Body of pancreas (tissue), 4 donors: ENCODE results near the gene GLIS2. TPM values are rescaled to one million over a fixed set of nuclear protein-coding genes. Genes with fewer than 3 reads are reported as not detected.
A peak's percentile ranks its signal among the peaks of the same experiment; 100 is the strongest.

Source experiments
- ATAC-seq: fragments of 150-250 bp; one replicate; pipeline ENCODE4 v1.9.1; 2016
- DNase-seq, 4 donors: peaks; one replicate each; pipeline ENCODE4 v3.0.0-alpha.2; 2019
- H3K27ac ChIP-seq, 4 donors: fragments of 200-600 bp; sonication (generic); 1 replicate in 3 of 4; 2 replicates in 1 of 4; pipeline versions ENCODE4 v1.5.1 to v1.6.1; 2016 to 2019; ENCODE audit warnings: mild to moderate bottlenecking in 1 of 4, mixed read lengths in 1 of 4, moderate library complexity in 1 of 4
- H3K27me3 ChIP-seq, 2 donors: fragments of 200-600 bp; sonication (generic); one replicate each; pipeline ENCODE4 v1.6.0; 2016; ENCODE audit warnings: mild to moderate bottlenecking in 1 of 2
- H3K36me3 ChIP-seq, 2 donors: fragments of 200-600 bp; sonication (generic); replicated peaks in 1 of 2; 2 replicates each; pipeline ENCODE4 v1.5.1; 2016; ENCODE audit warnings: low read depth in 2 of 2; ENCODE audit not compliant: insufficient read depth in 1 of 2
- H3K4me1 ChIP-seq: fragments of 200-600 bp; sonication (generic); one replicate; pipeline ENCODE4 v1.6.0; 2016
- H3K4me3 ChIP-seq, 2 donors: fragments of 200-600 bp; sonication (generic); 1 replicate in 1 of 2; 2 replicates in 1 of 2; pipeline ENCODE4 v1.5.1; 2016 to 2019
- H3K9me3 ChIP-seq, 3 donors: fragments of 200-600 bp; sonication (generic); 1 replicate in 2 of 3; 2 replicates in 1 of 3; pipeline ENCODE4 v1.5.1; 2016
- CTCF ChIP-seq, 7 experiments: fragments of 450-650 bp in 4 of 7; fragments of 200-600 bp in 3 of 7; sonication (generic) in 3 of 7; IDR thresholded peaks; one replicate each; pipeline ENCODE4 v1.5.1; 2016 to 2019; ENCODE audit warnings: antibody characterized with exemption in 7 of 7
- POLR2A ChIP-seq, 3 donors: fragments of 450-650 bp; IDR thresholded peaks; one replicate each; pipeline ENCODE4 v1.6.1; 2016; ENCODE audit warnings: antibody characterized with exemption in 3 of 3, mild to moderate bottlenecking in 2 of 3
- WGBS, 2 donors: methylation state at CpG; one replicate each; pipeline ENCODE4 v1.1.5; 2017; 5-methylcytosine and 5-hydroxymethylcytosine counted together
- intact Hi-C: fragments of 100-400 bp; cut with DNase I; formaldehyde crosslinking; loops from one replicate; pipeline ENCODE4 v1.15.1; 2023
- total RNA-seq, 2 donors: library from RNA; depleted of rRNA; stranded (reverse); fragments of >200 nt; gene quantifications; one replicate each; pipeline ENCODE4 v1.1.0, GENCODE V29; 2016

GLIS2 gene
- total RNA-seq, 2 donors from 2014 or later, result 6.0 to 6.3 TPM

DNA sequence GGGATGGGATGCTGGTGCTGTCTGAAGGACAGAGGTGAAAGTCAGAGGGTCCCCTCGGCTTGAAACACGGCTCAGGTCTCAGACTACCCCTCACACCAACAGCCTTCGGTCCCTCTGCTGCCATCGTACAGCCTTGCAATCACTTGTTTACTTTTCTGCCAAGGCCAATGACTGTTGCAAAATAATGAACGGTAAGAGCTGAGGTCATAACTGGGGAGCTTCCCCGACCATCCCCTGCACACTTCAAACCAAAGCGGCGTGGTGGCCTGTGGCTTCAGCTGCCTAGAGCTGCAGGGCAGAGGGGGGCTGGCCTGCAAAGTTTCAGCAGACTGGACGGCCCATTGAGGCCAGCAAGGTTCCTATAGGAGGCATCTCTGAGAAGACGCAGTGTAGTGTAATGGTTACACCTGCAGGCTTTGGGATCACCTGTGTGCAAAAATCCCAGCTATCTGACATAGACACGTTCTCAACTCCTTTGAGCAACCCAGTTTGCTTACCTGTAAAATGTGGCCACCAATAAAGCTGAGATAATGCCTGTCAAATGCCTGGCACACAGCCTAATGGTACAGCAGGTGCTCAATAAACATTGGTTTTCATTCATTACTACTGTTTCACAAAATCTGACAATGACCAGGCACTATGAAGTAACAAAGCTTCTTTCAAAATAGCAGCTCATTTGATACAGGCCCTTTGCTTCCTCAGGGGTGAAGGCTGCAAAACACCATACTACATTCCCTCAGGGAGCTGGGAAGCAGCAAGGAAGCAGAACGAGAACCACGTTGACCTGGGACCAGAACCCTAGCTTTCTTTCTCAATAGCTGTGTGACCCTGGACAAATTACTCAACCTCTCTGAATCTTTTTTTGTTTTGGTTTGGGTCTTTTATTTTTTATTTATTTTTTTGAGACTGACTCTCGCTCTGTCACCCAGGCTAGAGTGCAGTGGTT is 30.2 kb downstream of the GLIS2 start:
- no peak overlapping the region for H3K4me3 ChIP-seq
- H3K36me3 ChIP-seq, result no peaks in the 10 kb centered on the region
- peaks cover 49% of the 10 kb centered on the region for H3K4me1 ChIP-seq
- TF ChIP-seq CTCF (IDR thresholded peaks at IDR 0.05) (no peak), POLR2A (IDR thresholded peaks at IDR 0.05) (no peak)
- 41 to 48% methylated on average over 12 to 14 of the region's 14 CpGs for WGBS, 2 donors
- no peaks in the 10 kb centered on the region for H3K27me3 ChIP-seq
- H3K27ac ChIP-seq, result peak overlapping the region; percentile 28 to 61 (median 44)
- peak; percentile 38 to 65 (median 55) for DNase-seq
- intact Hi-C loops, result no loop called here
- no peaks in the 10 kb centered on the region for H3K9me3 ChIP-seq
- ATAC-seq, result peak; percentile 75

DNA sequence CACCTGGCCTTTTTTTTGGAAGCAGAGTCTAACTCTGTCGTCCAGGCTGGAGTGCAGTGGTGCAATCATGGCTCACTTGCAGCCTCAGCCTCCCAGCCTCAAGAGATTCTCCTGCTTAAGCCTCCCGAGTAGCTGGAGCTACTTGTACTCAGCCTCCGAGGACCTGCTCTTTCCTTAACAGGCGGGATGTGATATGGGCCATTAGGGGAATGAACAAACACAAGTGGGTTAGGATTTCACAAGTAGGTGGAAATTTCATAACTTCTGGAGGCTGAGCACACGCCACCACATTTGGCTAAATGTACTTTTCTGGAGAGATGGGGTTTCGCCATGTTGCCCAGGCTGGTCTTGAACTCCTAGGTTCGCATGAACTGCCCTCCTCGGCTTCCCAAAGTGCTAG is 31.1 kb downstream of the GLIS2 start:
- no peak for ATAC-seq
- Histone ChIP-seq H3K9me3 (no peaks in the 10 kb centered on the region), H3K27me3 (no peaks in the 10 kb centered on the region), H3K27ac (peak overlapping the region in 1 of 4 donors; percentile 52), H3K4me3 (no peak overlapping the region), H3K36me3 (no peaks in the 10 kb centered on the region), H3K4me1 (peaks cover 56% of the 10 kb centered on the region)
- TF ChIP-seq CTCF (IDR thresholded peaks at IDR 0.05) (no peak), POLR2A (IDR thresholded peaks at IDR 0.05) (no peak)
- intact Hi-C loops, result no loop called here
- 77 to 93% methylated on average over 8 of the region's 8 CpGs for WGBS, 2 donors
- DNase-seq, result peak in 1 of 4 donors; percentile 21

DNA sequence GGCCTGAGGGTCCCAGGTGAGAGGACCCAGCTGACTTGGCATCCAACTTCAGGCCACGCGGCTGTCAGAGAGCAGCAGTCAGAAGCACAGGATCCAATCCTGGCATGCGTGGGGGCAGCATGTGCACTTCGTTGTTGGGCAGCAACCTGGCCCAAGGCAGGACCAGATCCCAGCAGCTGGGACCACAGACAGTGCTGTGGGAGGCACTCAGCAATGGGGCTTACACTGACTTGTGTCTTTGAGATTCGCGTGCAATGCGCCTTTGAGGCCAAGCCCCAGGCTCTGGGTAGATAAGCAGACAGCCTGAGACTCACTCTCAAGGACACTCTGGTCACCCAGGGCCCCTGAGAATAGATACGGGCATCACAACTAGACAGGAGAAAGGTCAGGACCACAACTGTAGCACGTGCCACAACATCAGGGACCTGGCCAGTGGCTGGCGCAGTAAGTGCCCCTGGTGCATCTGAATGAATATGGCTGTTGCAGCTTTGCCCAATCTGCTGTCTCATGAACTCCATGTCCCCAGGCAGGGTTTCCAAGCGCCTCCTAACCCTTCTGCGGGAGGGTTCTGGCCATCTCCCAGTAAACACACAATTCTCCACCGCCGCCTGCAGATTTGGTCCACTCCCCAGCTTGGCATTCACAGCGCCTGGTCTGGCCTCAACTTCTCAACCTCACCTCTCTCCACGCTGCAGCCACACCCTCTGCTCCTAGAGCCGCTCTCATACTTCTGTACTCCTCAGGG is 32.1 kb downstream of the GLIS2 start:
- intact Hi-C loops, result no loop called here
- Histone ChIP-seq H3K4me1 (peaks cover 56% of the 10 kb centered on the region), H3K27me3 (no peaks in the 10 kb centered on the region), H3K9me3 (no peaks in the 10 kb centered on the region), H3K36me3 (no peaks in the 10 kb centered on the region), H3K27ac (peak overlapping the region in 1 of 4 donors; percentile 20), H3K4me3 (no peak overlapping the region)
- TF ChIP-seq POLR2A (IDR thresholded peaks at IDR 0.05) (no peak), CTCF (IDR thresholded peaks at IDR 0.05) (no peak)
- WGBS, 2 donors, result 72 to 74% methylated on average over 11 to 17 of the region's 17 CpGs
- DNase-seq (no peak), ATAC-seq (no peak)

DNA sequence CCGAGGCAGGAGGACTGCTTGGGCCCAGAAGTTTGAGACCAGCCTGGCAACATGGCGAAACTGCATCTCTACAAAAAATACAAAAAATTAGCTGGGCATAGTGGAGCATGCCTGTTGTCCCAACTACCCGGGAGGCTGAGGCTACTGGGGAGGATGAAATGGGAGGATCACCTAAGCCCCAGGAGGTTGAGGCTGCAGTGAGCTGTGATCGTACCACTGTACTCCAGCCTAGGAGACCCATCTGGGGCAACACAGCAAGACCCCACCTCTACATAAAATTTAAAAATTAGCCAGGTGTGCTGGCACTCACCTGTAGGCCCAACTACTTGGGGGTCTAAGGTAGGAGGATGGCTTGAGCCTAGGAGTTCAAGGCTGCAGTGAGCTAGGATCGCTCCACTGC is 33.5 kb downstream of the GLIS2 start:
- intact Hi-C loops, result no loop called here
- 93 to 96% methylated on average over 5 of the region's 5 CpGs for WGBS, 2 donors
- TF ChIP-seq CTCF (IDR thresholded peaks at IDR 0.05) (no peak), POLR2A (IDR thresholded peaks at IDR 0.05) (no peak)
- Histone ChIP-seq H3K4me1 (peaks cover 56% of the 10 kb centered on the region), H3K9me3 (no peaks in the 10 kb centered on the region), H3K4me3 (no peak overlapping the region), H3K27me3 (no peaks in the 10 kb centered on the region), H3K36me3 (no peaks in the 10 kb centered on the region), H3K27ac (no peak overlapping the region)
- DNase-seq (no peak), ATAC-seq (no peak)
